ENCODE data around the gene HMGCR.
"Not testable (repeated sequence)": the region's sequence is repeated elsewhere in the genome, so short reads cannot be mapped to it uniquely, and the experiment has no call there.

DNA sequence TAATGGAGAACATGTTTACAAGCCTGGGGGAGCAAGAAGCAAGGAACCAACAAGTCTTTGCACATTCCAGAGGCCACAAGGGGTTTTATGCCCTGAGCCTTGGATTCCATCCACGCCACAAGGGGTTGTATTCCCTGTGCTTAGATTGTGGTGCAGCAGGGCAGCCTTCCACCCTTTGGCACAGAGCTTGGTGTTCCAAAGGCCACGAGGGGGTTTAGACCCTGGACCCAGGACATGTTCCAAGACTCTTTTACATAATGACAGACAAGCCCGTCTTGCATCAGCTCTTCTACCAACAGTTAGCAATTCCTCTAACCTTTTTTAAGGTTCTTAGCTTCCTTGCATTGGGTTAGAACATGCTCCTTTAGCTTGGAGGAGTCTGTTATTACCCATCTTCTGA is 45.2 kb upstream of the HMGCR start:
- TF ChIP-seq, protein P1, sequence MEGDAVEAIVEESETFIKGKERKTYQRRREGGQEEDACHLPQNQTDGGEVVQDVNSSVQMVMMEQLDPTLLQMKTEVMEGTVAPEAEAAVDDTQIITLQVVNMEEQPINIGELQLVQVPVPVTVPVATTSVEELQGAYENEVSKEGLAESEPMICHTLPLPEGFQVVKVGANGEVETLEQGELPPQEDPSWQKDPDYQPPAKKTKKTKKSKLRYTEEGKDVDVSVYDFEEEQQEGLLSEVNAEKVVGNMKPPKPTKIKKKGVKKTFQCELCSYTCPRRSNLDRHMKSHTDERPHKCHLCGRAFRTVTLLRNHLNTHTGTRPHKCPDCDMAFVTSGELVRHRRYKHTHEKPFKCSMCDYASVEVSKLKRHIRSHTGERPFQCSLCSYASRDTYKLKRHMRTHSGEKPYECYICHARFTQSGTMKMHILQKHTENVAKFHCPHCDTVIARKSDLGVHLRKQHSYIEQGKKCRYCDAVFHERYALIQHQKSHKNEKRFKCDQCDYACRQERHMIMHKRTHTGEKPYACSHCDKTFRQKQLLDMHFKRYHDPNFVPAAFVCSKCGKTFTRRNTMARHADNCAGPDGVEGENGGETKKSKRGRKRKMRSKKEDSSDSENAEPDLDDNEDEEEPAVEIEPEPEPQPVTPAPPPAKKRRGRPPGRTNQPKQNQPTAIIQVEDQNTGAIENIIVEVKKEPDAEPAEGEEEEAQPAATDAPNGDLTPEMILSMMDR (IDR thresholded peaks at IDR 0.05): not testable (repeated sequence)
- TF ChIP-seq EZH2 (IDR thresholded peaks at IDR 0.05; ENCODE audit: borderline replicate concordance, insufficient read depth, low read depth, low read length, poor library complexity, severe bottlenecking): not testable (repeated sequence)

Measured in B cell (primary cell).